Measurements from ENCODE around the gene POMT1.

- no peak for TF ChIP-seq CTCF (IDR thresholded peaks at IDR 0.05)
- no peak for TF ChIP-seq POLR2A (IDR thresholded peaks at IDR 0.05)
These were observed 35.3 kb upstream of the POMT1 start for GRCh38 chr9:131467214-131467935.
